CD4-positive, alpha-beta T cell treated with Interleukin-15 for 1 hour (primary cell): ENCODE measurements around the gene PCSK4.
A peak's percentile ranks its signal among the peaks of the same experiment; 100 is the strongest.
"Not testable (repeated sequence)": the region's sequence is repeated elsewhere in the genome, so short reads cannot be mapped to it uniquely, and the experiment has no call there.

Experiments used
- DNase-seq: peaks from one replicate; pipeline ENCODE4 v3.0.0-alpha.2; 2020

PCSK4 gene

GRCh38 chr19:1486720-1487575 is 3.2 kb downstream of the PCSK4 start:
- no peak for DNase-seq

- no peak for DNase-seq
Measured at GRCh38 chr19:1483979-1484428, 6.1 kb downstream of the PCSK4 start.

DNA sequence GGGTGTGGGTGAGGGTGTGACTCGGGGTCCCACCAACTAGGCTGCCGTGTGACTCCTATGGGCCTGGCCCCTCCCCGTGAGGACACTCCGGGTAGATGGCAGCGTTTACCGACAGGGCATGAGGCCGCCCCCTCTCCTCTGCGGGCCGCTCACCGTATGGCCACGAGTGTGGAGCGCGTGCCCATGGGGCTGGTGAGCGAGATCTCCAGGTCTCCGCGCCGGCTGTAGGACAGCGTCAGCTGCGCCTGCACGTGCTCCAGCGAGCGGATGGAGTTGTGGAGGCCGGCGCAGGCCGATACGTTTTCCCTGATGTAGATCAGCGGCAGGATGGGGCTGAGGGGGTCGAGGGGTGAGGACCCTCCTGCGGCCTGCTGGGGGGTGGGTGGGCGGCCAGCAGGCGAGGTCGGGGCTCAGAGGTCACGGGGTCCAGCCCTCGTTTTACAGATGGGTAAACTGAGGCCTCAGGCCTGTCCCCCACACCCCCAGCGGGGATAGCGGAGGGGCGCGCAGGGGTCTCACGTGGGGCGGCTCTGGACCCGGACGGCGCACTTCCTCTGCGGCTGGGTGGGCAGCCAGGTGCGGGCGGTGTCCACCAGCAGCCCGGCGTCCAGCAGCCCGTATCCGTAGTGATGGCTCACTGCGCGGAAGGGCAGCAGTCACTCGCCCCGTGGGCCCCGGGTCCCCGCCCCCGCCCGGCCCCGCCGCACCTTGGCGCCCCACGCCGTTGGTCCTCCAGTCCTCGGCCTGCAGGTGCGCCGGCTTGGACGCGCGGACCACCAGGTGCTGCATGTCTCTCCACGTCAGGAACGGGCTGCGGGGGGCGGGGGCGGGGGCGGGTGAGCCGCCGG is 6.8 kb downstream of the PCSK4 start:
- no peak for DNase-seq

DNA sequence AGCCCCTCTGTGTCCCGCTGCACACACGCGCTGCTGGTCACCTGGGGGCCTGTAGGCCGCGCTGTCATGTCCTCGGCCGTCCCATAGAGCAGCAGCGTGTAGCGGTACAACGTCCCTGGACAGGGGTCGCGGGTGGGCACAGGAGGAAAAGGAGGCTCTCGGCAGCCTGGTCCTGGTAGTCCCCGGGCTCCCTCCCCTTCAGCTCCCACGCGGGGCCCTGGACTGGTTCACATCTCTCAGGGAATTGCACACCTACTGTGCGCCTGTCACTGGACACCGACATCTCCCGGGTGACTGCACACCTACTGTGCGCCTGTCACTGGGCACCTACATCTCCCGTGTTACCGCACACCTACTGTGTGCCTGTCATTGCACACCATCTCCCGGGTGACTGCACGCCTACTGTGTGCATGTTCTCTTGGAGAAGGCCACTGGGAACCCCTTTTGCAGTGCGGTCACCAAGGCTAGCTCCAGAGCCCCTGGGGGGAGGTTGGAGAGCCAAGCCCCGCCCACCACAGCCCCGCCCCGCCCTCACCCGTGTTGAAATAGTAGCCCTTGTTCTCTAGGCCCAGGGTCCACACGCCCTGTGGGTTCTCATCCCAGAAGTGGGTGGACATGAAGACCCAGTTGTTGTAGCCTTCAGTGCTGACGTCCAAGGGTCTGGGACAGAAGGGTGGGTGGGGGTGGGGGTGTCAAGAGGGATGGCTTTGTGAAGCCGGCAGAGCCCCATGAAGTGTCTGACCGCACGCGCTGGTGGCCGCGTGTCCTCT is 7.6 kb downstream of the PCSK4 start:
- DNase-seq: no peak

- DNase-seq: no peak
Measured at GRCh38 chr19:1481893-1482360, 8.2 kb downstream of the PCSK4 start.

DNA sequence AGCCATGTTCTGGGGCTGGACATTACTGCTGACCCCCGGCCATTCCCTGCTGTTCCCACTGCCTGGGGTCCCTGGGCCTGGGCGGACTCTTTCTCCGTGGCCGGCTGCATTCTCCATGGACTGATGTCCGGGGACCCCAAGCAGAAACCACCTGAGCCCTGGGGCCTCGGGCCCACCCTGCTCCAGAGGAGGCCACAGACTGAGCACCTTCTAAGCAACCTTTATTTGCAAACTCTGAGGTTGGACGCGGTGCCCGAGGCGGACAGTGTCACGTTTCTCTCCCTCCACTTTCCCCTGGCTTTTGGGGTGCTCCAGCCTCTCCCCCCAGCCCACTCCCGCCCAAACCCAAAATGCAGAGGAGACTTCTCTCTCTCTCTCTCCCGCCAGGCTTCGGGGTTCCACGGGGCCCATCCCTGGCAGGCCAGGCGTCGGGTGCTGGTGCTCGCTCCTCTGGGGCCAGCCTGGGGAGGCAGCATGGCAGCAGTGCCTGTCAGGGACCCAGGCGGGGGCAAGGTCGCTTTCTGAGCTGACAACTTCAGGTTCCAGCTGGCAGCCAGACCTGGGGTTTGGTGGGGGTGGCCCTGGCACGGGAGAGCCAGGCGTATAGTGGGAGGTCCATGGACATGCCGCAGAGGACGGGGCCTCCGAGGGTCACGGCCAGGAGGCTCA is 8.8 kb downstream of the PCSK4 start:
- DNase-seq: no peak

DNA sequence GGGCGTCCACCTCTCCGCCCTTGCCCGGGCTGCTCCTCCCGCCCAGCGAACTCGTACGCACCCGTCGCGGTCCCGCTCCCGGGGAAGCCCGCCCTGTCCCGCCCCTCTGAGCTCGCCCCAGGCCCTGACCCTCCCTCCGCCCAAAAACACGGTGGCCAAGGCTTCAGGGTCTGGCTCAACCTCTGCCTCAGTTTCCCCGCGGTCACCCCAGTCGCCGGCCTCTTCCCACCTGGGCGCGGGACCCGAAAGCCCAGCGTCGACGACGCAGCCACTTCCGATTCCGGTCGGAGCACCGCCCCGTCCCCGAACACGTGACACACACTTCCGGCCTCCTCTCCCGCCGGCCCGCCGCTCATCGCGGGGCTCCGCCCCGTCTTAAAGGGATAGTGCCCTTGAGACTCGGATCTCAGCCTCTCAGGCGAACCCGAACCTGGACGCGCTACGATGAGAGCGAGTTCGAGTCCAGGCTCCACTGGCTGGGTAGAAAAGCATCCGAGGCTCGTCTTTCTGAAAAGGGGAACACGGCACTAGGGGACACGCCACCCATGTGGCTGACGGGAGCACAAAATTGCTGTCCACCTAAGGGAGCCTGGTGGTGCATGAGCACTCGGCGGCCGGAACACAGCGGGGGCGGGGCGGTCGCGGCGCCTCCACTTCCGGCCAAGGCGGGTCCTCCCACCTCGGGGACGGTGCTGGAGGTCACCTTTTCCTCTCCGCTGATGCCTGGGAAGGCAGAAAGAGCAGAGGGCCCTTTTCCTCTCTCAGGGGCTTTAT is 11.0 kb downstream of the PCSK4 start, which contains the start of gene C19orf25:
Gene C19orf25 (minus strand): TSS at position 282 of the 774 bp plus-strand sequence. CDS start 312 bp downstream, outside the sequence.
- DNase-seq: peak; percentile 93

DNA sequence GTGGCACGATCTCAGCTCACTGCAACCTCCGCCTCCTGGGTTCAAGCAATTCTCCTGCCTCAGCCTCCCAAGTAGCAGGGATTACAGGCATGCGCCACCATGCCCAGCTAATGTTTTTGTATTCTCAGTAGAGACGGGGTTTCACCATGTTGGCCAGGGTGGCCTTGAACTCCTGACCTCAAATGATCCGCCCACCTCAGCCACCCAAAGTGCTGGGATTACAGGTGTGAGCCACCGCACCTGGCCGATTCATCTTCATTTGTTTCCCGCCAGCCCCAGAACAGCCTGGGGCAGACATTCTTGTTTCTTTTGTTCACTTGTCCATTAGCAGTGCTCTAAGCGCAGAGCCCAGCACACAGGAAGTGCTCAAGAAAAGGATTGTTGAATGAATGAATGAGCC is 13.1 kb downstream of the PCSK4 start:
- not testable (repeated sequence) for DNase-seq

DNA sequence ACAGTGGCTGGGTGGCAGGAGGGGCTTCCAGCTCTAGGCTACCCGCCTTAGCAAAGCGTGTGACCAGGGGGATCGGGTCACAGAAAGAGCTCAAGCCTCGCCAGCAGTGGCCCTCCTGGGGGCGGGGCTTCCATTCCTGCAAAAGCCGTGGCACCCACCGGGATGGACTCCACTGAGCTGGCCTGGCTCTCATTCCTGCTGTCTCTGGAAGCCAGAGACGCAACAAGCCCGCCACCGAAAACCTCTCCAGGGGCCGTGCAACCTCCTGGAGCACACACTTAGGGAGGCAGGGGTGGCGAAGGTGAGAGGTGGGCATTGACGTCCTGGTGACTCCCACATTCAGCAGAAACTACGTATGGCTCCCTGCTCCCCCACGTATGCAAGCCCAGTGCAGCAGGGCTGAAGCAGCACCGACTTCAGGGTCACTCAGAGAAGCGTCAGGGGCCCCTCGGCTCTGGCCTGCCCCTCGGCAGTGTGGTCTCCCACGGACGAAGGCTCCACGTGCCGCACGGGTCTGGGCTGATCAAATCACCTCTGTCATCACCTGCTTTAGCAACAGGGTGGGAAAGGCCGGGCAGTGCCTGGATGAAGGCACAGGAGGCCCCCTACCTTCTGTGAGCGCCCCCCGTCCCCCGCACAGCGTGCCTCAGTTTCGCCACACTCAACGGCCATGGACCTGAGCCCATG is 14.3 kb downstream of the PCSK4 start:
- no peak for DNase-seq

DNA sequence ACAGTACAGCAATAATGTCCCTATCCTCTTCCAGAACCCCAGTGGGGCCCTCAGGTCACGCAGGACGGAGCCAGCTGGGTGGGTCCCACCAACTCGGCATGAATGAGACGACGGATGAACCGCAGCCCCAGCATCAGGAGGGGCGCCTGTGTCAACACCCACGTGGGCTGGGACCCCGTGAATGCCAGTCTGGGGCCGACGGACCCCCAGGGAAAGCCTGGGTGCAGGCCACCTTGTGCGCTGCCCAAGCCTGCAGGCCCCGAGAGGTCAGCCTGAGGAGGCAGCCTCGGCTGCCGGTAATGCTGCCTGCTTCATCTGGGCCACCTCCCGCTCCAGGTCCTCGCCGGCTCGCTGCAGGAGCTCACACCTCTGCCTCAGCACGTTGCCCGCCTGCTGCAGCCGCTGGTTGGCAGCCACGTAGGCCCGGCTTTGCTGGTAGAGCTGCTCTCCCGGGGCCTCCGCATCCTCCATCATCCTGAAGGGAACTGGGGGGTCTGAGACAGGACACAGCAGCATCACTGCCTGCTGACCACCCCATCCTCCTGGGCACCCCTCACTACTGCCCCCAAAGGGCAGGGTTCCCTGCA is 15.3 kb downstream of the PCSK4 start:
- no peak for DNase-seq

DNA sequence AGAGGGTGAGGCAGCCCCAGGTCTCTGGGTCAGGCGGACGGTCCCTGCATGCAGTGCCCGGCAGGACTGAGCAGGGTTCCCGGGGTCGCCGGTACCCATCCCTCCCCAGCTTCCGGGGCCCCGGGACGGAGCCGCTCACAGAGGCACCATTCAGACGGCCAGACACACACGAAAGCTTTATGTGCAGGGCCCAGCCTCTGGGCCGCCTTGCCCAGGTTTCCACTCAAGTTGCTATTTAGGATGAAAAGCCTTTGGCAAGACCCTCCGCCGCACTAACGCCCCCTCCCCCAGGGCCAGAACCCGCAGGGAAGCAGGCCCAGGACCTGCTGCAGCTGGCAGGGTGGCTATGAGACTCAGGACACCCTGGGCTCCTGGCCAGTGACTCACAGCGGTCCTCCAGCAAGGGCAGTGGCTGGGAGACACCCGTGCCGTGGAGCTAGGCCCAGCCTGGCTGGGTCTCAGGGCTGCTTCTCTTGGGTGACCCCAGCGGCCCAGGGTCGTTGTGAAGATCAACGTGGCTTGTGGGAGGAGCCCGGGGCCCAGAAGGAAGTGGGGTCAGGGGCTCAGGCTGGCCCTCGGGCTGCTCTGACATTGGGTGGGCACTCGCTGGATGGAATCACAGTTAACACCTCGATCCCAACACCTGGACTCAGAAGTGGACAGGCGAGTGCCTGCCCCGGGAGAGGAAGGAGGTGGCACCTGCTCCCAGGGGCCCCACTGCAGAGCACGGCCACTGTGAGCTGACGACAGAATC is 16.0 kb downstream of the PCSK4 start:
- no peak for DNase-seq

DNA sequence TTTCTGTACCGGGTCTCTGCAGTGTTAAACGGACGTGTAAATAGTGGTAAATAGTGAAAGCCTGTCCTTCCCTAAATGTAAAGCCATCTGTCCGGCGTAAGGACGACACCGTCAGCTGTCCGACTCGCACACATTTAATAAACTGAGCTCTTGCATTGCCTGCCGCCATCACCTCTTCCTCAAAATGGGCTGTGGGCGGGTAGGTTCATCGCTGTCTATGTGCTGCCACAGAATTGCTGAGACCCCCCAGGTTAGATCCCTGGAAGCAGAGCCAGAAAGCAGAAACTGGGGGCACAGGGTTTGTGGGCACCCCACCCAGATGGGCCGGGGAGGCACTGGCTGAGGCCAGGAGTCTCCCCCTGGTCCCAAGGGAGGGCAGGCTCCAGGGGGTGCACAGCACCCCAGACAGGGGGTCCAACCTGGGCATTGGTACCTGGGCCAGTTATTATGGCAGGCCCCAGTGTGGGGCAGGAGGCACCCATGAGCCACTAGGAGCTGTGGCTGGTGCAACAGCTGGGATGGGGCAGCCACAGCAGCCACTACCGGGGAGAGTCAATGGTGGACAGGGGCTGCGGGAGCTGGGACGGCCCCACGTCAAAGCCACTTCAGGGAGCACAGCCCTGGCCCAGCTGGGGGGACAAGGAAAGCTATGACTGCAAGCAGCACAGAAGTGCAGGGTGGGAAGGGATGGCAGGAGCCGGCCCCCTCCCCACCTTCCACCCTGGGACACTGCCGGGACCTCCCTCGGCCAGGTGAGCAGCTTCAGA is 16.9 kb downstream of the PCSK4 start:
- DNase-seq: no peak

DNA sequence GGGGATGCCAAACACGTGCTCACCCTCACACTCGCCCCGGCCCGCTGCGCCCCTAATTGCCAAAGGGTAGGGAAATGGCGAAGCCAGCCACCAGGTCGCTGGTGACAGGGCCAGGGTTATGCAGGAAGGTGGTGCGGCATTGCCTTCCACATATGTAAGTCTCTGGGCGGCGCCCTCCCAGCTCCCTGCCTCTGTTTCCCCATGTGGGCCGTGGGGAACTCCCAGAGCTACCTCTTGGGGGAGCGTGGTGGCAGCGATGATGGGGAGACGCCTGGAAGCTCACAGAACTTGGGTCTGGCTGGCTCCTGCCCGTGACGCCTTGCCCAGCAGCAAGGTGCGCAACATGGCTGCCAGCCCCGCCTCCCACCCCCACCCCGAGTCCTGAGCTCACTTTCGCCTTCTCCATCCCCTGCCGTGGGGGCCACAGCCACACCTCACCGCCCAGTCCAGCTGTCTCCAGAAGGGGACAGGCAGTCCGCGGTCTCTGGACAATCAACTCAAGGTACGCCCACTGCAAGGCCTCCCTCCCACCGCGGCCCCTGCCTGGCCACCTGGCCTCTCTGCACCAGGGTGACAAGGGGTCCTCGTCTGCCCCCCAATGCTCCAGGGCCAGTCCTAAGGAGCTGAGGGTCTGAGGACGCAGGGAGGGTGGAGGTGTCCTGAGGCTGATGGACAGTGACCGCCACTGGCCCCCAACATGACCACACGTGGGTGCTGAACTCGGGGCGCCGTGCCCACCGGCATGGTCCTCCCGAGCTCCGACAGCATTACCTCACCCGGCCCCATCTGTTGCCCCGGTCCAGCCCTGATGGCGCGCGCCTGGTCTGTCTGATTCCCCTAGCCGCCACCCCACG is 17.7 kb downstream of the PCSK4 start:
- DNase-seq: no peak

GRCh38 chr19:1471515-1472160 is 18.5 kb downstream of the PCSK4 start:
- no peak for DNase-seq

- DNase-seq: no peak
Measured at GRCh38 chr19:1471010-1471514, 19.1 kb downstream of the PCSK4 start.

DNA sequence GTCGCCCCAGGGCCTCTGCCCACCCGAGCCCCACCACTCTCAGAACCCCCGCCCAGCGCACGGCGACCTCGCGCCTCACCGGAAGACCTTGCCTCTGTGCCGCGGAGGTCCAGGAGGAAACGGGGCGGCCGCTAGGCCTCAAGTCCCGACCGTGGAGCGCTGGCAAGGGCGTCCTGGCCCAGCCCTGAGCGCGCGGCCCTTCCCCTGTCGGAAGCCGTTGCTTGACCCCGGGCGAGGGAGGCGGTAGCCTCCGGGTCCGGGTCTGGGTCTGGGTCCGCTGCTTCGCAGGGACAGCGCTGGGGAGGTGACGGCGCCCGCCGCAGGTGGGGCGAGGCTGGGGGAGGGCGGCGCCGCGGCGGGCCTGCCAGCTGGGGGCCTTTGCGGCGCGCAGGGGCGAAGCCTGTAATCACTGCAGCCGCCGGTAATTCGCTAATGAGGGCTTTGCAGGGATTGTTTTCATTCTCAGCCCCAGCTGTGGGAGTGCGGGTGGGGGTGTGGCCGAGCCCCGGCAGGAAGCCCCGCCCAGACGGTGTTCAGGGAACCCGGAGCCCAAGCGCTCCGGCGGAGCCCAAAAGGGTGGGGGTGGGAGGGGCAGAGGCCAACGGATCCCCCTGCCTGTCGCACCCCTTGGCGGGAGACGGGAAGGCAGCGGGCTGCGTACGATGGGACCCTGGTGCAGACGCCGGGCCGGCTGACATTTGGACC is 19.7 kb downstream of the PCSK4 start:
- peak; percentile 69 for DNase-seq

DNA sequence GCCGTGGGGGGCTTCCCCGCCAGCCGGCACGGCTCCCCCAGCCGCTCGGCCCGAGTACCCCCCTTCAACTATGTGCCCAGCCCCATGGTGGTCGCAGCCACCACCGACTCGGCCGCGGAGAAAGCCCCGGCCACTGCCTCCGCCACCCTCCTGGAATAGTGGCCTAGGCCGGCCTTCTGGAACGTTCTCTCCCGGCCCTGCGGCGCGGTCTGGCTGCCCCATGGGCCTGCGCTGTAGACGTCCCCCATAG is 20.2 kb downstream of the PCSK4 start:
- no peak for DNase-seq
